GM12864 (cell line): ENCODE results near the gene RHOB.

Experiments used
- DNase-seq: peaks from one replicate; pipeline ENCODE4 v3.0.0-alpha.2; 2011; ENCODE audit warnings: low read depth
- H3K4me3 ChIP-seq: 2 replicates; pipeline ENCODE4 v1.5.1; 2011; ENCODE audit warnings: mild to moderate bottlenecking, low read depth, low read length, control low read depth
- TF ChIP-seq, protein P1 (sequence below): IDR thresholded peaks from 2 replicates; pipeline ENCODE4 v1.5.1; 2011; ENCODE audit warnings: low read depth, mild to moderate bottlenecking, moderate library complexity, low read length, control low read depth, inconsistent platforms; ENCODE audit errors: missing control alignments

RHOB gene

DNA sequence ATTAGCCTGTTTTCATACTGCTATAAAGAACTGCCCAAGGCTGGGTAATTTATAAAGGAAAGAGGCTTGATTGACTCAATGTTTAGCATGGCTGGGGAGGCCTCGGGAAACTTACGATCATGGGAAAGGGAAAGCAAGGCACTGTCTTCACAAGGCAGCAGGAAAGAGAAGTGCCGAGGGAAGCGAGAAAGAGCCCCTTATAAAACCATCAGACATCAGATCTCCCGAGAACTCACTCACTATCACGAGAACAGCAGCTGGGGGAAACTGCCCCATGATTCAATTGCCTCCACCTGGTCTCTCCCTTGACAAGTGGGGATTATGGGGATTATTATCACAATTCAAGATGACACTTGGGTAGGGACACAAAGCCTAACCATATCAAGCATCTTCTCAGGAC lies 23.3 kb downstream of the RHOB start:
- DNase-seq = no peak
- TF ChIP-seq, protein P1, sequence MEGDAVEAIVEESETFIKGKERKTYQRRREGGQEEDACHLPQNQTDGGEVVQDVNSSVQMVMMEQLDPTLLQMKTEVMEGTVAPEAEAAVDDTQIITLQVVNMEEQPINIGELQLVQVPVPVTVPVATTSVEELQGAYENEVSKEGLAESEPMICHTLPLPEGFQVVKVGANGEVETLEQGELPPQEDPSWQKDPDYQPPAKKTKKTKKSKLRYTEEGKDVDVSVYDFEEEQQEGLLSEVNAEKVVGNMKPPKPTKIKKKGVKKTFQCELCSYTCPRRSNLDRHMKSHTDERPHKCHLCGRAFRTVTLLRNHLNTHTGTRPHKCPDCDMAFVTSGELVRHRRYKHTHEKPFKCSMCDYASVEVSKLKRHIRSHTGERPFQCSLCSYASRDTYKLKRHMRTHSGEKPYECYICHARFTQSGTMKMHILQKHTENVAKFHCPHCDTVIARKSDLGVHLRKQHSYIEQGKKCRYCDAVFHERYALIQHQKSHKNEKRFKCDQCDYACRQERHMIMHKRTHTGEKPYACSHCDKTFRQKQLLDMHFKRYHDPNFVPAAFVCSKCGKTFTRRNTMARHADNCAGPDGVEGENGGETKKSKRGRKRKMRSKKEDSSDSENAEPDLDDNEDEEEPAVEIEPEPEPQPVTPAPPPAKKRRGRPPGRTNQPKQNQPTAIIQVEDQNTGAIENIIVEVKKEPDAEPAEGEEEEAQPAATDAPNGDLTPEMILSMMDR = no peak
- no peak overlapping the region for H3K4me3 ChIP-seq

DNA sequence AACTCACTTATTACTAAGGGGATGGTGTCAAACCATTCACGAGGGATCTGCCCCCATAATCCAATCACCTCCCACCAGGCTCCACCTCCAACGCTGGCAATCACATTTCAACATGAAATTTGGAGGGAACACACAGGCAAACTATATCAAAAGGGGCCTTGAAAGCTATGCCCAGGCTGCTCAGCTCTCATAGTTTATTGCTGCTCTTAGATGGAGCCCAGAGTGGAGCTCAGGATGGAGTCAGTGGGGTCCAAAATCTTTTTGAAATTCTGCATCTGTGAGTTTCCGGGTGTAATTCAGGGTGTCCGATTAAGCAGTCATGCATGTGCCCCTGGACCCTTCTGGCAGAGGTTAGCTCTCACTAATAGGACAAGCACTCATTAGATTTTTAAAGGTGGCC lies 24.3 kb downstream of the RHOB start:
- TF ChIP-seq, protein P1 = no peak
- no peak for DNase-seq

DNA sequence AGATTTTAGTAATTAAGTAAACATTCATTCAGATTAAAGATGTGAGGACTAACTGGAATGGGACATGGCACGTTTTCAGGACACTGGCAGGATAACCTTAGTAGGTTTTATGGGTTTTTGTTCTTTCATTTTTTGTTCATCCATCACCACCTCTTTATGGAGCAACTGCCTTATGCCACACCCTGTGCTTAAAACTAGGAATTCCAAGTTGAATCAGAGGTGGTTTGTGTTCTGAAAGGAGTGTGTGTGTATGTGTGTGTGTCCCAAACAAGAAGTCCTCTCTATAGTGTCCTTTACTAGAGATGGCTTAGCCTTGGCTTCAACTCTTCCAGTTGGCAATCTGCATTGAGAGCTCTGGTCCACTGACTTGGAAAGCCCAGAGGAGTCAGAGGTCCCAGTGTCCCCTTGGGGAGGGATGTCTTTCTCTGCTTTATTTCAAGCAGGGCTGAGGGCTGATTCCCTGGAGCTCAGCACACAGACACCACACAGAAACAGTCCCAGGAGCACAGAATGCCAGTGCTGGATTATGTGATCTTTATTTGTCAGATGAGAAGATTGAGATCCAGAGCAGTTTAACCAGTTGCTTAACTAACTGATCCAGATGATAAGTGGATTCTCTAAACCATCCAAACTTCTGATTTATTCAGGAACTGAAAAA lies 25.2 kb downstream of the RHOB start:
- DNase-seq = no peak
- TF ChIP-seq, protein P1 = no peak
- no peak overlapping the region for H3K4me3 ChIP-seq

More for the DNA sequence above, 24.3 kb downstream of the RHOB start:
- H3K4me3 ChIP-seq = no peak overlapping the region

GRCh38 chr2:20472569-20472968 lies 25.7 kb downstream of the RHOB start:
- no peak overlapping the region for H3K4me3 ChIP-seq
- DNase-seq = no peak
- TF ChIP-seq, protein P1 = no peak

GRCh38 chr2:20473128-20473527 lies 26.3 kb downstream of the RHOB start:
- H3K4me3 ChIP-seq = no peak overlapping the region
- DNase-seq = no peak
- TF ChIP-seq, protein P1 = no peak

- no peak for DNase-seq
- TF ChIP-seq, protein P1 = no peak
Observed at GRCh38 chr2:20474757-20475566, 28.1 kb downstream of the RHOB start.

More at GRCh38 chr2:20474757-20475566, 28.1 kb downstream of the RHOB start:
- no peak overlapping the region for H3K4me3 ChIP-seq
